SHP77 (cell line): ENCODE measurements around the gene FRY.

Experiments
- DNase-seq, 2 experiments: peaks; one replicate each; lab custom pipeline; 2025; lab: John Stamatoyannopoulos, UW

FRY gene

GRCh38 chr13:32016631-32017030, 14.9 kb upstream of the FRY start:
- no peak for DNase-seq

- no peak for DNase-seq
Observed at GRCh38 chr13:32017474-32017873, 14.1 kb upstream of the FRY start.

GRCh38 chr13:32019612-32020233, 11.9 kb upstream of the FRY start:
- peak; percentile 44 to 65 for DNase-seq

DNA sequence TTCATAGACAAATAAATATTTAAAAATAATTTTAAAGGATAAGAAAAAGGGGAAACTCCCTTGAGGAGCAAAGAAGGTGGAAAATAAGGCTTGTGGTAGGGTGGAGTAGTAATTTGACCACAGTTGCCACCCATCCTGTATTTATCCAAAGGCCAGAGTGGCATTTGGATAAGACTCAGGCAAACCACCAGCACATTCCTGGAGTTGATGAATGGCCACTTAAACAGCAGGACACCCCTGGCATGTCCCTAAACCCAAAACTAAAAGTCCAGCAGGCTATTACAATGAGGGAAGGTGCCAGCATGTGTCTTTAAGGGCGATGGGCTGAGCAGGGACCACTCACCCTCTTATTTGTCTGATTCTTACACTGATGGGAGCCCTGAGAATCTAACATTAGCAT, 9.8 kb upstream of the FRY start:
- no peak for DNase-seq

DNA sequence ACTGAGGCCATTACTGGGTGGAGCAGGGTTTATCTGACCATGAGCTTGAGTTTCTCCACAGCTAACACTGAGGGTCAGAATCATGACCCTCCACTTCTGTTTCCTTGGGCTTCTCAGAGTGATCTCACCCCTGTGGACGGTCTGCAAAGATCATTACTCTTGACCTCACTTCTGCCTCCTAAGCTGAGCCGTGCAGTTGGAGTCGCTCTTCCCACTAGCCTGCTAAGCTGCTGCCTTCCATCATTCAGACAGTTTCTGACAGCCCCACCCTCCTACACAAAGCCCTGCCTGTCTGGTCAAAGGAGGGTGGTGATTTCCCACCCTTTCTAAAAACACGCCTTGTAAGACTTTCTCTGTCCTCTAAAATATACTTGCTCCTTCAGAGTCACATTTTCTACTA, 9.3 kb upstream of the FRY start:
- no peak for DNase-seq

DNA sequence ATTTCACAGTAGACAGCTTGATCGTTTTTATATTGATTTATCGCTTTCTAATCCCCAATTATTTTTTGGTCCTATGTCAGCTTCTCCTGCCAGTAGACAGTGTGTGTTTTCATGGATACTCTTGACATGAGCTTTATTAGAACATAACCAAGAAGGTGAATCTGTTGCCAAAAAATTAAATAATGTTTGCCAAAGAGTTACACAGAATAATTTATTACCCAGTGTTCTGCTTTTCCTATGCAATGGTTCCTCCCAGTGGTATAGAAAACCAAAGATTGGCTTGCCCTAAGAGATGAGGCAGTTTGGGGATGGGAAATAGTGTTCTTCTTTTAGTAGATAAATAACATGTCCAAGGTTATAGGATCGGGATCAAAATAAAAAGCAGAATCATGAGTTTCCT, 8.5 kb upstream of the FRY start:
- no peak for DNase-seq

DNA sequence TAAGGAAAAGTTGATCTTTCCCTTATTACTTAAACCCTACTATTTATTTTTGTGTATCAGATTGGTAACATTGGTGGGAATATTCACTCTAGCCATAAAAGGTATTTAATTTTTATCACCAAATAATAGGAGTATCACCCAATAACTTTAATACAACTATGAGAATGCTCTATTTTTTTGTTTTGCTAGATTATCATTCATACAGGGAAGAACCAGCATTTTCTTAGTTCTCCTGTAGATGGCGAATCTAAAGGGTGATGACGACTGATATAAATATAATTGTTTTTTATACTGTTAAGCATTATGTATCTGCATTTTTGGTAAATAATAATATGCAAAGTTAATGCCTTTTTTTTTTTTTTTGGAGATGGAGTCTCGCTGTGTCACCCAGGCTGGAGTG, 7.9 kb upstream of the FRY start:
- DNase-seq, result no peak

DNA sequence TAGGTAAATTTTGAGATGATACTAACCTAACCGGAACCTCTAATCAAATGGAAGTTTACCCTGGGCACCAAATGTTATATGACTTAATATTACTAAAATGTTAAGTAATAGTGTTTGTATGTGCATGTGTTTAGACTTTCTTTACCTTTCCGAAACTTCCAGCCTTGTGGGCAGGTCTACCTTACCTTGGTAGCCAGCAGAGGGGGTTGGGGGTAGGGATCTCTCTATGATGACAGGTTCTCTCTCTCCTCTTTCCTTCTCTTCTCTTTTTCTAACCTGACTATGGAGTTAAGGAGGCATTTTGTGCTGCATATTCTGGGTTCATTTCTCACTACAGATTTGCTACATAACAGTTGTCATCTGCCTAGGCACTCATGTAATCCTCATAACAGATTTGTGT, 6.8 kb upstream of the FRY start:
- no peak for DNase-seq

- DNase-seq, result no peak
Observed at GRCh38 chr13:32025730-32026129, 5.8 kb upstream of the FRY start.

DNA sequence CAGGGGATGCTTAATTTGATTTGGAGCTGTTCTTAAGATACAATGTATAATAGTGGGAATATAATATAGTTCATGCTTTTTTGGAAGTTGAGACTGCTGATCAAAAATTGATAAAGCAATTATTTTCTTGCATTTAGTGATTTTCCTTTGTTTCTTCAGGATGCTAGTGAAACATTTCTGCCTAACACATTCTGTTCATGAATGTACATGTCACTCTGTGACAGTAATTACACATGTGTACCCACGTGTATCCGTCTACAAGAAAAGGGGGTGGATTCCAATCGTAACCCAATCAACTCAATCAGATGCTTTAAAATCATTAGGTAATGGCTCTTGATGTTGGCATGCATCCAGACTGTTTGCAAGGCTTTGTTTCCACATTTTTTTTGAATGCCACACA, 5.0 kb upstream of the FRY start:
- no peak for DNase-seq

DNA sequence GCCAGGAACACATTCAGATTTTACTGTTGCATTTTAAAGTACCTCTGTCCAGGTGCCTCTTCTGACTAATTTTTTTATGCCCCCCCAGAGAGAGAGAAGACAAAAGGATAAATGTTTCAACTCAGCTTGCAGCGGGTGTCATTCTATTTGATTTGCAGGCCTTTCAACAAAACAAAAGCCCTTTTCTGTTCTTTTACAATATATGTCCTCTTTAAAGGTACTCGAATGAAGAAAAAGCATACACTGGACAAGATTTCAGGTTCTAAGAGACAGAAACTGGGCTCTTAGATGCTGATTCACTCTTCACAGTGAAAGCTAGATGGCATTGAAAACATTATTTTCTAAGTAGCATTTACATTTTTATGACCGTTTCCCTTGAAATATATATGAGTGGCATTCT, 2.9 kb upstream of the FRY start:
- peak in 1 of 2 experiments; percentile 23 for DNase-seq

DNA sequence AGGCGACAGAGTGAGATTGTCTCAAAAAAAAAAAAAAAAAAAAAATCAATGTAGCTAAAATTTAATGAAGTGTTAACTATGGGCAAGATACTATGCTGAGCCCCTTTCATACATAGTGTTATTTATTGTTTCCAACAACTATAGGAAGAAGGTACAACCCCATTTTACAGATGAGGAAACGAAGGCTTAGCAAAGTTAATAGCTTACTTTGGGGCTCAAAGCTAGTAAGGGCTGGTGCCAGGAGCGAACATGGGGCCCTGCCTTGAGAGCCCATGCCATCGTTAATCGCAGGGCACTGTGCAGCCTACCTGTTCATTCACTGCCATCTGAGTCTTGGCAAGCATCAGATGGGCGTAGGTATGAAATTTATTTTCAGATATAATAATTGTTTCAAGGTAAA, 1.9 kb upstream of the FRY start:
- no peak for DNase-seq

GRCh38 chr13:32031815-32032370, 319 bp downstream of the FRY start:
- no peak for DNase-seq

- DNase-seq, result no peak
Observed at GRCh38 chr13:32032759-32033158, 1.2 kb downstream of the FRY start.

GRCh38 chr13:32033744-32034143, 2.2 kb downstream of the FRY start:
- no peak for DNase-seq

GRCh38 chr13:32035716-32036115, 4.1 kb downstream of the FRY start:
- DNase-seq, result no peak

DNA sequence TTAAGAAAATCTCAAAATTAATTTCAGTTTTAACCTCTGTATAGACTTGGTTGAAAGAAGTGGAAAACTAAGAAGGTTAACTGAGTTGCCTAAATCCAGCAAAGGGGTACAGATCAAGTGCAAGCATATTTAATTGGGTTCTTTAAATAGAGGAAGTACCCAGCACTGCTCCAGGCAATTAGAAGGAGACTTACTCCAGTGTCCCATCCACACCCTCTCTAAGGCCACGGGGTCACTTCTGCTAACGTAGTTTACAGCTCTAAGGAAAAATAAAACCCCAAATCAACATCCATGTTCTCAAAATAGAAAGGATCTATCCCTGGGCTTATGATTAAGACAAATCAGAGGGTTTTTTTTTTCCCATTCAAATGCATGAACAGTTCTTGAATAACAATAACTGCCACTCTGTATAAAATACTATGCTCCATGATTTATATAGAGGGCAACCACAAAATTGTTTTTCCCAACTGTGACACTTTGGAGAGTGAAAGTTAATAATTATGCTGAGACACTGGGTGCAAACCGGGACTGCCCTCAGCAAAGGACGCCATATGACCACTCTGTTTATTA, 4.6 kb downstream of the FRY start:
- no peak for DNase-seq

DNA sequence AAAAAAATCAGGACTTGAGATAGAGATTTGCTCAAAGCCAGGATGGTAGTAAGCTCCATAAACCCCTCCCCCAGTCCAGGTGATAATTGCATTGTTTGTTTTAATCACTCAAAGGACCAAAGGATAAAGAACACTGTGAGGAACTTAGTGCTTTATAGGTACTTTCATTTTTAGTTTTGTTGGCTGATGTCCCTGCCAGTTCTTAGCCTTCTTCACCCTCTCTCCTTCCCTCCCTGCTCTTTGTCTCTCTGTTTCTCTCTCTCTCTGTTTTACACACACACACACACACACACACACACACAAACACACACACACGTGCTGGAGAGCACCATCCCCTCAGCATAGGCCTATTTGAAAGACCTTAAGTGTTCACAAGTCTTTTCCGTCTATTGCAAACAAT, 5.2 kb downstream of the FRY start:
- no peak for DNase-seq

GRCh38 chr13:32037471-32037870, 5.9 kb downstream of the FRY start:
- DNase-seq, result no peak

GRCh38 chr13:32038343-32038742, 6.8 kb downstream of the FRY start:
- DNase-seq, result no peak

DNA sequence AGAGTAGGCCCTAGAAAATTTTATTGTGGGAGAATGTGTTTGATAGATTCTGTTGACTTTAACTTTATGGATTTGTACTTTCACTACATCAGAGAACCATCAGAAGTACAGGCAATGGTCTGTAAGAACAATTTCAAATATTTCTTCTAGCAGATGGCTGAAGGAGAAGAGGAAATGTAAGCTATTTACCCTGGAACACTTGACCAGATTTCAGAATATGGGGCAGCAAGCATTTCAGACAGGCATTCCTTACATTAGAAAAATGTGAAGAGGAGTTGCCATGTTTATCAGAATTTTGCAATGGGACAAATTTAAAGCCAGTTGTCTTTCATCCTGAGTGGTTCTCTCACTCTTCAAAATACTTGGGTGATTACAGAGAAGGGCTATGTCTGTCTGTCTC, 7.5 kb downstream of the FRY start:
- no peak for DNase-seq

DNA sequence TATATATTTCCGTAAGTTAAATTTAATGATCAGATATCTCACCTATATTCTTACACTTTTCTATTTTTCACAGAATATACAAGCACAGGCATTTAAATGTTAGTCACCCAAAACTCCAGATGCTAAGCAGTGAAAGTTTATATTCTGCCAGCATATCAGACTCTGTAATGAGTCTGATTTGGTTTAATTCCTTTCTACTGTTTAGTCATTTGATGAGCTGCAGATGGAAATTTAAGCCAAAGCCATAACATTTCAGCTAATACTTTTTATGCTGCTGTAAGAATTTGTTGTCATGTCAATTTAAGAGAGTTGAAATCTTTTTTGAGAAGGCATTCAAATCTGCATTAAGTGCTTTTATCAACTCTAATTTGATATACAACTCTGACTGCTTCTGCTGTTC, 8.0 kb downstream of the FRY start:
- DNase-seq, result no peak

GRCh38 chr13:32040052-32040642, 8.6 kb downstream of the FRY start:
- no peak for DNase-seq

DNA sequence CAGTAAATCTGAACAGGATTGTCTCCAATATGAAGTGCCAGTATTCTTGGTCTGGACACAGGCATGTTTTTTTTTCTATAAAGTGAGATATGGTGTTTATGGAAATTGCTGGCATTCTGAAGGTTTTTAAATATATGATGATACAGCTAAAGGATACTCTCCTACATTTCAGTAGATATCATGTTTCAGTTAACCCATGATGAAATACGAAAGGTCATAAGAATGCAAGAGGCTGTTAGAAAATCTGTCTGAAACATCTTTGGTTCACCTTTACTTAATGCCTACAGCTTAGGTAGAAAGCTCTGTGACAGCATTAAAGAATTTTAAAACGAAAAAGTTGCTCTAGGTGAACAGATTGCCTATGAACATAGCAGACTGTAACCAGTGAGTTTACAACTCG, 9.1 kb downstream of the FRY start:
- DNase-seq, result no peak
